Left kidney (tissue), 2 donors: ENCODE measurements around the gene MAPK8IP2. TPM values are rescaled to one million over a fixed set of nuclear protein-coding genes. Genes with fewer than 3 reads are reported as not detected.
A peak's percentile ranks its signal among the peaks of the same experiment; 100 is the strongest.
"Not testable (repeated sequence)": the region's sequence is repeated elsewhere in the genome, so short reads cannot be mapped to it uniquely, and the experiment has no call there.

Experiments
- DNase-seq: peaks from one replicate; pipeline ENCODE4 v3.0.0-alpha.2; 2013
- polyA plus RNA-seq: library from polyadenylated mRNA; unstranded; fragments of 120-200 nt; gene quantifications from one replicate; pipeline ENCODE4 v1.2.1, GENCODE V29; 2013; ENCODE audit not compliant: insufficient read length

Gene MAPK8IP2
- polyA plus RNA-seq, 1 donor, result 0.83 TPM

DNA sequence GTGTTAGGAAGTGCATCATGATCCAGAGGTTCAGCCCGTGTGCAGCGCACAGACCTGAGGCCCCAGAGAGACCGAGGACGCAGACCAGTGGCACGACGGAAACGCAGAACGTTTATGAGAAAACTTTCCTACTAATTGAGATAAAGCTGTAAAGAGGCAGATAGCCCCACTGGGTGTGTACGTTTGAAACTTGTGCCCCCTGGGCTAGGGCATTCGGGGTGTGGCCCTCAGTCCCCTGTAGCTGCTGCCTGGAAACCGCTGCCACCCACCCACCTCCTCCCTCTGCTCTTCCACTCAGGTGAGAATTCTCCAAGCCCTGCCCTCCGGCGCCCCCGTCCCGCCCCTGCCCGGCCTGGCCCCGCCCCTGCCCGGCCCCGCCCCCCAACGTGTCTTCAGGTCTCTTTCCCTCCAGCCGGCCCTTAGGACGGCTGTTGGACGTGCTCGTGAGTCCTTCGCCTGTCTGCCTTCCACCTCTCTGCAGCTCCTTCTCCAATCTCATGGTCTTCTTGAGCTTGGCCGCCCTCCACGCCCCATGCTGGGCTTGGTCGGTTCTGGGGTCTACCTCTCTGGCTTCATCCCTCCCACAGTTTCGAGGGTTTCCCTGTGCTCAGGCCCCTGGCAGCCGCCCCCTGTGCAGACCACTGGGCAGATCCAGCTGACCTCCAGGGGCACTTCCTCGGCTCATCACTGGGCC lies 12.1 kb downstream of the MAPK8IP2 start:
- DNase-seq, result no peak

DNA sequence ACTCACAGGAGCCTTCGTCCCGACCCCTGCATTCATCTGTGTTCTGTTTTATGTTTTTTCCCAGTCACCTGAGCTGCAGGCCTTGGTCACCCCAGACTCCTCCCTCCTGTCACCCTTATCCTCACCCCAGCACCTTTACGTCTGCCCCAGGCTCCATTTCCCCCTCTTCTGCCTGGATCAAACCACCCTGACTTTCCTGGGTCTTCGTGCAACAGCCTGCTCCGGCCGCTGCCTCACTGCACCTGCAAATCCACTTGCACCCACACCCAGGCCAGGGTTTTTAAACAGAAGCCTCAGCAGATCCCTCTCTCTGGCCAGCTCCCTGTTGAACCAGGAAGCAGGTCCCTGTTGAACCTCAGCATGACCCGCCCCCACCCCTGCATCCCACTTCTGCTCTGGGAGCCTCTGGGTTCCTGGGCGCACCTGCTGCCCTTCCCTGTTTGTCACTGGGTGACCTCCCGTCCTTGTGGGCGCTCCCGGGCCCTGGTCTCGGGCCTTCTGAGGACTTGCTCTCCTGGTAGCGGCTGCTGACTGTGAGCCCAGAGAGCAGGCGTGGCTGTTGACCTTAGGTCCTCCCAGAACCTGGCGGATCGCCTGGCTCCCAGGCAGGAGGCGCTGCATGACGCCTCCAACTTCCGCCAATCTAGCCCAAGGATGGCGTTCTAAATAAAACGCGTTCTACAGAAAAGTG lies 12.8 kb downstream of the MAPK8IP2 start:
- no peak for DNase-seq

DNA sequence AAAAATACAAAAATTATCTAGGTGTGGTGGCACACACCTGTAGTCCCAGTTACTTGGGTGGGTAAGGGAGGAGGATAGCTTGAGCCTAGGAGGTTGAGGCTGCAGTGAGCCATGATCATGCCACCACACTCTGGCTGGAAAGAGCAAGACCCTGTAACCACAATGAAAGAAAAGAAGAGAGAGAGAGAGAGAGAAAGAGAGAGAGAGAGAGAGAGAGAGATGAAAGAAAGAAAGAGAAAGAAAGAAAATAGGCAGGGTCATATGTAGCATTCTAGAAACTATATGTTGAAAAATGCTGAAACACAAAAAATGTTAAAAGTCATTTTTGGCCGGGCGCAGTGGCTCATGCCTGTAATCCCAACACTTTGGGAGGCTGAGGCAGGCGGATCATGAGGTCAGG lies 13.7 kb downstream of the MAPK8IP2 start:
- not testable (repeated sequence) for DNase-seq

DNA sequence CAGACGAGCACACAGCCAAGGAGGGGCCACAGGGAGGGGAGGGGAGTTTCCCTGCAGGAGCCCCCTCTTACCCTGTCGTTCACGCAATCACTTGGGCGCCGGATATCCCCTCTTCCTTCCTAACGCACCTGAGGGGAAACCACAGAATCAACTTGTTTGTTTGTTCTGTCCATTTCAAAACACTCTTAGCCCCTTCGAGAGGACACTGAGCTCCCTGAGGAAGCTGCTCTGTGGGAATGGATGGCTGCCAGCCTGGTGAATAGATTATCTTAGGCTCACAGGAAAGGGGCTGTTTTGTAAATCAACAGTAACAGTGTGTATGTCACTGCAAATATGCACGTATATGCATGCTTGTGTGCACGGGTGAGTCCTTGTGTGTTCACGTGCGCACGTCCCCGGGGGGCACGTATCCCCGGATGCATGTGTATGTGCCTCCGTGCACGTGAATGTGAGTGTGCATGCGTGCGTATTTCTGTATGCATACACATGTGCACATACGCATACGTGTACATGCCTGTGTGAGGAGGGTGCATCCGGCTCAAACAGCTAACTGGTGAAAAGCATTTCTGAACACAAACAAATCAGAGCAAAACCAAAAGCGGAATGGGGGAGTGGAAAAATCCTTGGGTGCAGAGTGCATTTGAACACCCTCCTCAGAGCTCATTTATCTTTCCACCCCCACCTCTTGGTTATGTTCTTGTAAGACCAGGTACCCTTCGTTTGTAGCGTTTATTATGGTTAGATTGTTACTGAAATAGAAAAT lies 20.2 kb downstream of the MAPK8IP2 start:
- DNase-seq, result no peak

DNA sequence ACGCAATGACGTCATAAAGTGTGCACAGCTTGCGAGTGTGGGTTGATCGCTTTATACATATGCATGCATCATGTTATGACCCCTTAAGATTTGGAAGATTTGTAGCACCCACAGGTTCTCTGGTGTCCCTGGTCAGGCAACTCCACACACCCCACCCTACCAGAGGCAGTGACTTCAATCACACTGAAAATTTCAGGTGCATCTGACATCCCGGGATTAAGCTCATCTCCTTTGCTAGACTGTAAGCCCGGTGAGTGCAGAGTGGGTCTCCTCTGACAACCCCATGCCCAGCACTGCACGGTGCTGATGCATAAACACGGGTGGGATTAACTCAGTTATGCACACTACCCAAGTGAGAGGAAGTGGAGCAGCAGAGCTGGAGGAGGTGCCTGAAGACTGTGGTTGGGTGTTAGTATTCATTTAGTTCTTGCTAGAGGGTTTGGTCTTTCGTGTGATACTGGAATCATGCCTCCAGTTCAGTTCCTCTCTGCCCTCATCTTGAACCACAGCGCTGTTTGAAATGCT lies 20.8 kb downstream of the MAPK8IP2 start:
- DNase-seq, result no peak

DNA sequence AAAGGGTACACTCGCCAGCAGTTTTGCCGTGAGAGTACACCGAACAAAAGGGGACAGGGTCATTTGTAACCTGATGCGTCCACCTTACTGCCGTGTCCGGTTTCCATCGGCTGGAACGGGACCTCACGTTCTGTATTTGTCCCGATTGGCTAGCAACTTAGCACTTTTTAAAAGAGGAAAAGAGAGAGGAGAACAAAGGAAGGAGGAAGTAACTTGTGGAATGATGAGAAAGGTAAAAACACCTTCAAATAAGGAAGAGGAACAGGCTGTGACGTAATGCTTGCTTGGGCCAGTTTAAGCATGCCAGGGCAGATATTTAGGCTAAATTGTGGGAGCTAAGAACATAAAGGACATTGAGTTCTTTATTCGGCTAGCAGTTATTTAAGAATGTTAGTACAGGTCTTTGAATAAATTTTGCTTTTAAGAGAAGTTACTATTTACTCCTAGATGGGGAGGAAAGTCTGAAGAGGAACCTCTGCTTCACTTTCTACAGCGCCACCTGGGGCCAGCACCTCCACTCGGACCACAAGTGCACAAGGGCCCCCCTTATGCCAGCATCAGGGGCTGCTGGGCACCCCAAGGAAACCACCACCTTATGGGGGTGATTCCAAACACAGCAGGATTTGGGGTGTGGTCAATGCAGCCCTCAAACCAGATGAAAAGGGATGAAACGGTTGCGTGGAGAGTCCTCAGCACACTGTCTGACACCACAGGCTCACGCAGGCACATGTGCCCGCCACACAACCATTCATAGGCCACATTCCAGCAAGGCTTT lies 21.5 kb downstream of the MAPK8IP2 start:
- no peak for DNase-seq

DNA sequence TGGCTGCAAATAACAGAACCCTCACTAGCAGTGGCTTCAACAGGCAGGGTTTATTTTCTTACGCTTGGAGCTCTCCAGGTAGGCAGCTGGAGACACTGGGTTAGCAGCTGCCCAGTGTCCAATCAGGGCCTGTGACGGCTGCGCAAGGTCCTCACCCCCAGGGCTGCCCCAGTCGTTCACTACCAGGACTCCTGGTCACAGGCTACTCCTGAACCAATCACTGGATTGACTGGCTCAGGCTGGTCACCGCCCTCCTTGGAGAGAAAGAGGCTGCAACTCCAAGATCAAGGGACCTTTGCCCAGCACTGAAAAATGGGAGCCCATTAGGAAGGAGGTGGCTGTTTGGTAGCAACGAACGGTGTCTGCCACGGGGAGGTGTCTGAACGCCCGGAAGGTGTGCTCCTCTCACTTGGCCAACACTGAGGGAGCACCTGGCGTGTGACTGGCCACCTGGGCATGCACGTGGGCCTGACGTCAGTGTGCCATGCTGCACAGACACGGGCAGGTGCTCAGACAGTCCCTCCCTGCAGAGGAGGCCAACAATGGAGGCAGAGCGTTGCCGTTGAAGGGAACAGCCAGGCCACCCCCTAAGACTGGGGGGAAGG lies 22.2 kb downstream of the MAPK8IP2 start:
- DNase-seq, result no peak

DNA sequence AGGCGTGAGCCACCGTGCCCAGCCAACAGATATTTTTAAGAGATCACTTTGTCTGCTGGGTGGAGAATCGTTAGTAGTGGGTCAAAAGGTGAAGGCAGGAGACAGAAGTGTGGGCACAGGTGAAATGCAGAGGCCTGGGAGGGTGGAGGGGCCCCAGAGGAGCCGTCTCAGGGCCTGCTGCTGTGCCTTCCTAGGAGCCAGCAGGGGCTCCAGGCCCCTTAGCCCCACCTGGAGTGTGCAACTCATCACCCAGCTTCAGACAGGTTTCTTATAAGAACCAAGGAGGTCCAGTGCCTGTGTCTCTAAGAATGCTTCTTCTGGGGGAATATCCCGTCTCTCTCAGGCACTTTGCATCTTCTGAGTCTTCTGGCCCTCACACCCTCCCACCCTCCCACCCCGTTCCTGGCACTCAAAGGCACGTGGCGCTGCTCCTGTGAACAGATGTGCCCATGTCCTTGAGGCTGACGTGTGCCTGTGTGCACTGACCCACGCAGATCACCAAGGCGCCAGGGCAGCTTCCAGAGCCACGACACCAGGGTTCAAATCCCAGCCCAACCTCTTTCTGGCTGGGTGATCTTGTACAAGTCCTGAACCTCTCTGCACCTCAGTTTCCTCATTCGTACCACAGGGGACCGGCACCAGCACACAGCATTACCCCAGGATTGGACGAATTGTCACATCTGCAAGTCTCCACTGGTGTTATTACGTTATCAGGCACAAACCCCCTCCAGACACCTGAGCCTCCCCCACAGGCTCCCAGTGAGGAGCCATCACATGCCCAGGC lies 23.9 kb downstream of the MAPK8IP2 start:
- no peak for DNase-seq

DNA sequence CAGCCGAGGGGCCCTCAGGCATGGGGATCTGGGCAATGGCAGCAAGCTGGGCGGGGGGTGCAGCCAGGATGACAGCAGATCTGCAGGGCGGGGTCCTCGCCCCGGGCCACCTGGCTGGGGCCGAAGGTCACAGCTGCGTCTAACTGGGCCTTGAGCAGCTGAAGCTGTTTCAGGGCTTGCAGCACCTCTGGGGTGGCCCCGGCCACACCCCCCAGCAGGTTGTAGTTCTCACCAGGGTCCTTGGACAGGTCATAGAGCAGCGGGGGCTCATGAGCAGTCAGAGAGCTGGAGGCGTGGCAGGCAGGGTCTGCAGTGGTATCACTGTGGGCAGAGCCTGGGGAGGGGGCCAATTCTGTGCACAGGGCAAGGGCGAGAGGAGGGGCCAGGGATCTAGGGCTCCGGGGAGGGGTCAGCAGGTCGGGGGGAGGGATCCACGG lies 24.6 kb downstream of the MAPK8IP2 start:
- no peak for DNase-seq

DNA sequence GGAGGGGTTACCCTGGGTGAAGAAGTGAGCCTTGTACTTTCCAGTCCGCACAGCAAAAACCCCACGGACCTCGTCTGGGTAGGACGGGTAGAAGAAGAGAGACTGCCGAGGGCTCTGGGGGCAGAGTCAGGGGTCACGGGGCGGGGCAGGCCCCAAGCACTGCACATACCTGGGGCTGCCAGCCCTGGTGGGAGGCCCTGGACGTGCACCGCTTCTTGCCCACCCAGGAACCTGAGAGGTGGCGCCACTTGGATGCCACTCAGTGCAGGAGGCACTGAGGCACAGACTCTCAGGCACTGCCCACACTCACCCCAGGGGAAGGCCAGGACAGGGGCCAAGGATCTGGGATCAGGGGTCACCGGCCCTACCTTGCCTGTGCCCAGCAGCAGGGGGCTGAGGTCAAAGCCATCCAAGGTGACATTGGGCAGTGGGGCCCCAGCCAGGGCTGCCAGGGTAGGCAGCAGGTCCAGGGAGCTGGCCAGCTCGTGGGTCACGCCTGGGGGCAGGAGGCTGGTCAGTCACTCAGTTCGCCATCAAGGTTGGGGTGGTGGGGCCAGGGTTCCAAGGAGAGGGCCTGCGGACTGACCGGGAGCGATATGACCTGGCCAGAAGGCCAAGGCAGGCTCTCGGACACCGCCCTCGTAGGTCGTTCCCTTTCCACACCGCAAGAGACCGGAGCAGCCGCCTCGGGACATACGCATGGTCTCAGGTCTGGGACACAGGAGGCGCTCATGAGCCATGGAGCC lies 25.1 kb downstream of the MAPK8IP2 start:
- no peak for DNase-seq

DNA sequence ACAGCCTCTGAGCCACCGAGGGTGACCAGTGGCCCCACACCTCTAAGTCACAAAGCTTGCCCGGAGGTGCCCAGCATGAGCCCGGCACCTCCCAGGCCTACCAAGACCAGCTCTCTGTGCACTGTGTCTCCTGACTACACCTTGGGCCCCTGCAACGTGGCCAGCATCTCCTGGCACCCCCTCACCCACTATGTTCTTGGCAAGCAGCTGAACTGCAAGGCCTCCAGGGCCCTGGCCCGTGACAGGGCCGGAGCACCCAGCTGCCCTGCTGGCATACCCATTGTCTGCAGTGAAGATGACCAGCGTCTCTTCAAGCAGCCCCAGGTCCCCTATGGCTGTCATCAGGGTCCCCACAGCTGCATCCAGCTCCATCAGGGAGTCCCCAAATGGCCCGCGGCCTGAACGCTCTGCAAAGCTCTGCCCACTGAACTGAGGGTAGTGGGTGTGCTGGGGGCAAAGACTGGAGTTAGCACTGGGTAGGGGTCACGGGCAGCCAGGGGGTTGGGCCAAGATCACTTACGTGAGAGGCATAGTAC lies 25.8 kb downstream of the MAPK8IP2 start:
- DNase-seq, result no peak

DNA sequence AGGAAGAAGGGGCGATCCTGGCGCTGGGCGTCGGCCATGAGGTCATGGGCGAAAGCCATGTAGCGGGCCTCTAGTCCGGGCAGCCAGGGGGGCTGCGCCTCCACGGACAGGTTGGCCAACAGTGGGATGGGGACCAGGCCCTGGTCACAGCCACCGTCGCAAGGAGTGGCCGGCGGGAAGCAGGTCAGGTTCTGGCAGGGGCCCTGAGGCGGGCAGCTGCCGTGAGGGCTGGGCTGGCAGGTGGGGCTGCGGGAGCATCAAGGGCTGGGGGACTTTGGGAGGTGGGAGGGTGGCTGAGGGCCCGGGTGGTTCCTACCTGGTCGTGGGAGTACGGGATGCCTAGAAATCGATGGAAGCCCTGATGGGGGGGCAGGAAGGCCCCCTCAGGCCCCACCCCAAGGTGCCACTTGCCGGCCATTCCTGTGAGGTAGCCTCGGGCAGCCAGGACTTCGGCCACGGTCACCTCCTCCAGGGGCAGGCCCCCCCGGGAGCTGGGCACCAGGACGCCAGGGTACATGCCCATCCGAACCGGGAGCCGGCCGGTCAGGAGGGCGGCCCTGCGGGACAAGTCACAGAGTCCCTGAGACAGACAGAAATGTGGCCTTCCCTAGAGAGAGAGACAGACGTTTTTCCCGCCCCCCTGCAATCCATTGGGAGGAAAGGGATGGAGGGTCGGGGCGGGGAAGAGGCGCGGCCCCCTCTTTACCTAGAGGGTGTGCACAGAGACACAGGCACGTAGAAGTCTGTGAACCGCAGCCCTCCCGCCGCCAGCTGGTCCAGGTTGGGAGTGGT lies 26.5 kb downstream of the MAPK8IP2 start:
- no peak for DNase-seq

DNA sequence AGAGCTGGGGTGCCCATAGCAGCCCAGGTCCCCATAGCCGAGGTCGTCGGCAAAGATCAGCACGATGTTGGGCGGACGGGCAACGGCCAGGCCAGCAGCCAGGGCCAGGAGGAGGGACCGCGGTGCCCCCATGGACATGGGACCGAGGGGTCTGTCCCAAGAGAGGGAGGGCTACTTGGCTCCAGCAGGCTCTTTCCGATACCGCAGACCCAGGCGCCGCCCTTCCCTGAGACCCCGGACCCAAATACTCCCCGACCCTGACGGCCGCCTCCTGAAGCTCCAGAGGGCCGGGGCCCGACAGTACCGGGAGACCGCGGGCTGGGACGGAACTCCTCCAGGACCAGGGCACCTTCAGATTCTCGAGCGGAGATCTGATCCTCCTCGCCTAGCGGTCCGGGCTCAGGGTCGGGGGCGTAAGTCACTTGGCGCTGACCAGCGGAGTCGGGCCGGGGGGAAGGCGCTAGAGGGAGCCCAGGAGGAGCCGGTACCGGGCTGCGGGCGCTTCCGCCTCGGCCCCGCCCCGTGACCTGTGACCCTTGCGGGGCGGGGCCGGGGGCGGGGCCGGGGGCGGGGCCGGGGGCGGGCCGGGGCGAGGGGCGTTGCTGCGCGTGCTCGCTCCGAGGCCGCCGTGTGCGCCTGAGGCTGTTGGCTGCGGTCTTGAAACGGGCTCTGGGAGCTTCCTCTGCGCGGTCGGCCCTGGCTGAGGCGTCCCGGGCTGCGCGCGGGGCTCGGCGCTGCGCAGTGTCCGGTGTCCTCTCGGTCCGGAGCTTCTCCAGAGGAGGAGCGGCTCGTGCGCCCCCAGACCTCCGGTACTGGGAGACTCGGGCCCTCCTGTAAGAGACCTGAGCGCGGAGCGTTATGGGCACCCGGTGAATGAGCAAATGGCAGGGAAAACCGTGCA lies 27.3 kb downstream of the MAPK8IP2 start, which contains the start of gene ARSA:
Gene ARSA (minus strand): TSS at position 511 of the 901 bp plus-strand sequence. CDS start 373 bp downstream, at position 138.
- DNase-seq, result peak; percentile 76

DNA sequence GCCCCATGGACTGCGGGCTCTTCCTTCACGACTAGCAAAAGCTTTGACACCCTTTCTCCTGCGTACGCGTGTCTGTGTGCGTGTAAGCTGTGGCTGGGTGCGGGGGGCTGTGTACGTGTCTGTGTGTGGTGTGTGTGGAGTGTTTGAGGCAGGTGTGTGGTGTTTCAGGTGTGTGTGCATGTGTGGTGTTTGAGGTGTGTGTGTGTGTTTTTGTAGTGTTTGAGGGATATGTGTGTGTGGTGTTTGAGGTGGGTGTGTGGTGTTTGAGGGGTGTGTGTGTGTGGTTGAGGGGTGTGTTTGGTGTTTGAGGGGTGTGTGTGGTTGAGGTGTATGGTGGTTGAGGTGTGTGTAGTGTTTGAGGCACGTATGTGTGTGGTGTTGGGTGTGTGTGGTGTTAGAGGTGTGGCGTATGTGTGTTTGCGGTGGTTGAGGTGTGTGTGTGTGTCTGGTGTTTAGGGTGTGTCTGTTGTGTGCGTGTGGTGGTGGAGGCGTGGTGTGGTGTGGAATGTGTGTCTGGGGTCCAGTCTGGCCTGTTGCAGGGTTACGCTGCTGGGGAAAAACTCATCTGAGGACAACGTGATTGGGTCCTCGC lies 28.0 kb downstream of the MAPK8IP2 start:
- no peak for DNase-seq

DNA sequence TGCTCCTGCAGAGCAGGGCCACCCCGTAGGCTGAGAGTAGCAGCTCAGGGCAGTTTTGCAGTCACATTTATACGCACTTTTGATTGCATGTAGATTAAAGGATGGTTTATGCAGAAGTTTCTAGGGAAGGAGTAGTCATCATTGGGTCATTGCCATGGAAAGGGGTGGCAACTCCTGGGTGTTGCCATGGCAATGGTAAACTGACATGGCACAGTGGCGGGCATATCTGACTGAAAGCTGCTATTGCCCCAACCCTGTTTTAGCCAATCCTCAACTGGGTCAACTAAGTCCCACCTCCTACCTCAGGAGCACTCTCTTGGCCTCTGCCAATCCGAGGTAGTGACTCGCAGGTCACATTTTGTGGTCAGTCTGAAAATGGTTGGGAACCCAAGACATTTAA lies 29.8 kb downstream of the MAPK8IP2 start:
- DNase-seq, result no peak

DNA sequence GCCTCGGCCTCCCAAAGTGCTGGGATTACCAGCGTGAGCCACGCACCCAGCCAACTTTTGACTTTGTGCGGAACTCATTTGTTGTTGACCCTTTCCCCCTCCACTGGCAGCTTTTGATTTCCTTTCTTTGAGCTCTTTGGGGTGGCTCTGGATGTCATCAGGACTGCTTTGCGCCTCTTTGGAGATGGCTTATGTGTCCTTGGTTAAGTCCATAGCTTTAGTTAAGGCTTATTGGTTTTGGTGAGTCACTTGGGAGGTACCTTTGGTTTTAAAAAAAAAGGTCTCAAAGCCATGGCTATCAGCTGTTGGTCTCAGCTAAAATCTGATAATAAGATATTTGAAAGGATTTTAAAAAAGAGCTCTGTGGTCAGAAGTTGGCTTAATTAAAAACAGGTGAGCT lies 32.5 kb downstream of the MAPK8IP2 start:
- DNase-seq, result no peak

DNA sequence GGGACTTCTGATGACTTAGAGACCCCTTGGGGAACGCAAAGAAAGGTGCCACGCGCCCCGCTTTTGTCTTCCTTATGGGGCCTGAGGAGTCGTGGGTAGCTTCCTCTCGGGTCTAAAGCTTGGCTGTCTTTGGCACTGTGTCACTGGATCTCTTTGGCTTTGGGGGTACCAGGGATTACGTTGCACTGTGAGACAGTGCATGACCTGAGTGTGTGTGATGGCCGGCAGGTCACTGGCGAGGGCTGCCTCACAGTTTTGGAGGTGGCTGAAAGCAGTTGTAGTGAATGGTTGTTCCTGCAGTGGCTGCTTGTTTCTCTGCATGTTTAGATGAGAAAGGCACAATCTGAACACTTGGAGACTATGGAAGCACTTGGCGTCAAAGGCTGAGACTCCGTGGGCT lies 33.2 kb downstream of the MAPK8IP2 start:
- no peak for DNase-seq
